Heart right ventricle (tissue), 16 donors: ENCODE data around the gene CES2. TPM values are rescaled to one million over a fixed set of nuclear protein-coding genes. Genes with fewer than 3 reads are reported as not detected.

Source experiments
- ATAC-seq, 8 donors: fragments of 200-7000 bp; cut with Tn5 transposase; one replicate each; pipeline ENCODE4 v1.9.1; 2020; ENCODE audit warnings: mild to moderate bottlenecking in 8 of 8, moderate library complexity in 8 of 8, moderate number of reproducible peaks in 1 of 8
- DNase-seq, 2 donors: peaks; one replicate each; pipeline ENCODE4 v3.0.0-alpha.2; 2020
- H3K27ac ChIP-seq, 10 donors: fragments of 200-600 bp; sonication (generic) in 2 of 10; one replicate each; pipeline versions ENCODE4 v1.5.0 to v1.8.0; 2020 to 2022; ENCODE audit warnings: mild to moderate bottlenecking in 3 of 10
- H3K27me3 ChIP-seq, 7 donors: fragments of 200-600 bp; one replicate each; pipeline ENCODE4 v1.8.0; 2021 to 2022; ENCODE audit warnings: mild to moderate bottlenecking in 2 of 7
- H3K36me3 ChIP-seq, 9 donors: fragments of 200-600 bp; sonication (generic) in 1 of 9; one replicate each; pipeline versions ENCODE4 v1.5.0 to v1.8.0; 2020 to 2022; ENCODE audit warnings: mild to moderate bottlenecking in 2 of 9
- H3K4me1 ChIP-seq, 9 donors: fragments of 200-600 bp; sonication (generic) in 1 of 9; one replicate each; pipeline versions ENCODE4 v1.5.0 to v1.8.0; 2020 to 2022; ENCODE audit warnings: mild to moderate bottlenecking in 4 of 9
- H3K4me3 ChIP-seq, 10 donors: fragments of 200-600 bp; sonication (generic) in 2 of 10; one replicate each; pipeline versions ENCODE4 v1.5.0 to v1.8.0; 2020 to 2022; ENCODE audit warnings: mild to moderate bottlenecking in 7 of 10, moderate library complexity in 2 of 10
- H3K9me3 ChIP-seq, 11 donors: fragments of 200-600 bp in 10 of 11; sonication (generic) in 2 of 11; one replicate each; pipeline versions ENCODE4 v1.5.0 to v1.8.0; 2013 to 2022; ENCODE audit warnings: mild to moderate bottlenecking in 2 of 11, control low read depth in 1 of 11, moderate library complexity in 1 of 11
- WGBS, 2 donors: extraction: QIAGEN DNeasy Blood & Tissue Kit; methylation state at CpG; one replicate each; pipeline ENCODE4 v1.1.7; 2013; ENCODE audit warnings: inconsistent platforms in 1 of 2; 5-methylcytosine and 5-hydroxymethylcytosine counted together
- intact Hi-C, 10 donors: fragments of 100-400 bp; cut with DNase I; formaldehyde crosslinking; loops; one replicate each; pipeline versions ENCODE4 v1.11.1 to v1.14.2; 2022
- polyA plus RNA-seq, 2 donors: library from polyadenylated mRNA; stranded (reverse); fragments of 200-250 nt; gene quantifications; one replicate each; pipeline ENCODE4 v1.2.3, GENCODE V29; 2013
- total RNA-seq, 10 donors: library from RNA; stranded (reverse); fragmentation: NEBNext Ultra II Directional in 3 of 10; extraction: Animal tissue kit (Norgen Biotek cat#: 25700) in 3 of 10; gene quantifications; one replicate each; pipeline versions ENCODE4 v1.2.1 to v1.2.4, GENCODE V29; 2021 to 2023
- TF ChIP-seq, protein P1 (sequence below), 9 donors: fragments of 200-600 bp; sonication (generic) in 2 of 9; IDR thresholded peaks; one replicate each; pipeline versions ENCODE4 v1.5.0 to v1.8.0; 2021 to 2022; ENCODE audit warnings: antibody characterized with exemption in 9 of 9, mild to moderate bottlenecking in 5 of 9, moderate library complexity in 1 of 9
- donor health status: Arrhythmogenic right ventricular cardiomyopathy.
- donor health status: ischemic (EF 13 %, LVEDD 7.1; RV severe dilation, severe dysfunction).
- donor health status: healthy with polysubstance abuse.
- donor health status: DM: no; HTN: yes; CAD: no.
- donor health status: DM: no; HTN: no; CAD: no.
- donor health status: ischemic (EF 25% LVEDD 6.9; RV normal size, moderate dysfunction).
- donor health status: ischemic (EF 25% LVEDD 5.7; RV mildly dilated, moderate dysfunction).
- donor health status: healthy.
- donor health status: DM: yes; HTN: yes; CAD: no.
- donor health status: Ischemic cardiomyopathy.
- donor health status: ischemic (EF 35%, LVEDD 5.7; RV mildly dilated, moderate dysfunction).
- donor health status: nonischemic (EF 11% LVEDD 7.7; RV severe dilation, severe dysfunction).
- donor health status: DM: yes; HTN: yes; CAD: no.
- donor health status: PGD.
- donor health status: ischemic (EF 29% LVEDD 5.4; RV normal size, mild dysfunction).
- donor health status: nonischemic (EF 23%, LVEDD 6.1; RV moderate dilation, normal function).

CES2 gene
- total and polyA plus RNA-seq, 12 donors = 25.1 to 194 (median 81.5) TPM

DNA sequence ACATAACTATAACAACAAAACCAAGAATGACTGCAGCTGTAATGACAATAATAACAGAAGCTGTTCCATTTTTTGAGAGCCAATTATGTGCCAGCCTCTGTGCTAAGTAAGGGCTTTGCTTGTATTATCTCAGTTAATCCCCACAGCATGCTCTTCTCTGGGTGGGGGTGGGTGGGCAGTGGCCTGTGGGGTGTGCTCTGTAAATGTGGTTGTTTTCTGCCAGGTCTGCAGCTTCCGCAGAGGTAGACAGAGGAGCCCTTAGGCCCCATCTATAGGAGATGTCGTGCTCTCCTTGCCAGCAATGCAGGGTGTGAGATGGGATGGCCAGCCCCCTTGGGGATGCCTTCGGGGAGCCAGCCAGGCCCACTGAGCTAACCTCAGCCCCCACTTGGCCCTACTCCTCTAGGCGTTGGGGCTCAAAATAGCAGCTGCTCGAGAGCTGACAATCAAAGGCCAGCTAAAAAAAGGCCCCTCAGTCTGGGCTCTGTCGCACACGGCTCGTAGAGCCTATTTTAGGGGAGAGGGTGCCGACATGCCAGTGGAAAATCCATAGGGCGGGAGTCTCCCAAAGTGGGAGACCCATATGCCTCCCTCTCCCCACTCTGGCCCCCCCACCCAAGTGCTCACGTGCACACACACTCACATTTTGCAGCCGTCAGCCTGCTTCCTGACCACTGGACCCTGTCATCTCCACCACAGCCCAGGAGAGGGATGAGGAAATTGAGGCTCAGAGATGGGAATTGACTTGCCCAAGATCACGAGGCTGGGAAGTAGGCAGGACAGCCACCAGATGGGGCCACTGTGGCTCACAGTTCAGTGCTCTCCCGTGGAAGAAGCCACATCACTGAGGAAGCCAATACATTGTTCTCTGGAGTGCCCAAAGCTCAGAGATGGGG lies 32.4 kb upstream of the CES2 start:
- Histone ChIP-seq H3K27me3 (no peaks in the 10 kb centered on the region), H3K4me1 (peaks cover 33 to 98% (median 73%) of the 10 kb centered on the region in 9 donors), H3K27ac (peak overlapping the region; percentile 76 to 99 (median 95)), H3K4me3 (peak overlapping the region in 3 of 10 donors; percentile 11 to 31 (median 12)), H3K36me3 (no peaks in the 10 kb centered on the region), H3K9me3 (no peaks in the 10 kb centered on the region)
- DNase-seq (peak; percentile 66 to 76), ATAC-seq (peak; percentile 34 to 65 (median 47))
- TF ChIP-seq, protein P1, sequence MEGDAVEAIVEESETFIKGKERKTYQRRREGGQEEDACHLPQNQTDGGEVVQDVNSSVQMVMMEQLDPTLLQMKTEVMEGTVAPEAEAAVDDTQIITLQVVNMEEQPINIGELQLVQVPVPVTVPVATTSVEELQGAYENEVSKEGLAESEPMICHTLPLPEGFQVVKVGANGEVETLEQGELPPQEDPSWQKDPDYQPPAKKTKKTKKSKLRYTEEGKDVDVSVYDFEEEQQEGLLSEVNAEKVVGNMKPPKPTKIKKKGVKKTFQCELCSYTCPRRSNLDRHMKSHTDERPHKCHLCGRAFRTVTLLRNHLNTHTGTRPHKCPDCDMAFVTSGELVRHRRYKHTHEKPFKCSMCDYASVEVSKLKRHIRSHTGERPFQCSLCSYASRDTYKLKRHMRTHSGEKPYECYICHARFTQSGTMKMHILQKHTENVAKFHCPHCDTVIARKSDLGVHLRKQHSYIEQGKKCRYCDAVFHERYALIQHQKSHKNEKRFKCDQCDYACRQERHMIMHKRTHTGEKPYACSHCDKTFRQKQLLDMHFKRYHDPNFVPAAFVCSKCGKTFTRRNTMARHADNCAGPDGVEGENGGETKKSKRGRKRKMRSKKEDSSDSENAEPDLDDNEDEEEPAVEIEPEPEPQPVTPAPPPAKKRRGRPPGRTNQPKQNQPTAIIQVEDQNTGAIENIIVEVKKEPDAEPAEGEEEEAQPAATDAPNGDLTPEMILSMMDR (IDR thresholded peaks at IDR 0.05) = peak in 1 of 9 donors; percentile 22
- intact Hi-C loops = loop anchor here in 3 of 10 donors (1.0 kb wide), 2 partner anchors 20 to 23 kb away; no protein-coding TSS in a partner anchor
- 35 to 45% methylated on average over 14 of the region's 14 CpGs for WGBS, 2 donors

GRCh38 chr16:66903544-66904427 lies 31.5 kb upstream of the CES2 start:
- Histone ChIP-seq H3K27me3 (no peaks in the 10 kb centered on the region), H3K4me3 (peak overlapping the region in 8 of 10 donors; percentile 32 to 49 (median 44)), H3K4me1 (peaks cover 33 to 92% (median 64%) of the 10 kb centered on the region in 9 donors), H3K36me3 (no peaks in the 10 kb centered on the region), H3K9me3 (no peaks in the 10 kb centered on the region), H3K27ac (peak overlapping the region; percentile 76 to 99 (median 95))
- WGBS, 2 donors = 33 to 50% methylated on average over 11 of the region's 11 CpGs
- DNase-seq (peak; percentile 82 to 84), ATAC-seq (peak; percentile 55 to 79 (median 62))
- TF ChIP-seq, protein P1 (IDR thresholded peaks at IDR 0.05) = no peak
- intact Hi-C loops = loop anchor here in 3 of 10 donors (1.0 kb wide), 2 partner anchors 20 to 23 kb away; no protein-coding TSS in a partner anchor

DNA sequence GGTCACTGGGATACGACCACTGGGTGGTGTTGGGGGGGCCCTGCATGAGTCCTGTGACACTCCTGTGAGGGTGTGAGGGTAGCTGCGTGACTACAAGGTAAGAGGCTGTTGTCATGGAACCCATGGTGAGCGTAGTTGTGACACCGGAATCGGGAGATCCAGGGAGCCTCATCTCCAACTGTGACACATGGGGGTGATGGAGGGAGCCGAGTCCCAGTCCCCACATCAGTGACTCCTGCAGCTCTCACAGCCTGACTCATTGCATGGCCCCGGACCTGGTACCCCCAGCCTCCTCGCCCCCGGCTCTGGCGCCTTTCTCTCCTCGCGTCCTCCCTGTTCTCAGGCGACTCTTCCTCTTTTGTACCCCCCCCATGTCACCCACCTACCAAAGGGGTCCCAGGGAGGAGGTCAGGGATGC lies 30.9 kb upstream of the CES2 start:
- TF ChIP-seq, protein P1 (IDR thresholded peaks at IDR 0.05) = no peak
- H3K27me3 ChIP-seq = no peaks in the 10 kb centered on the region
- peak overlapping the region; percentile 76 to 99 (median 95) for H3K27ac ChIP-seq
- no peak for DNase-seq
- no peaks in the 10 kb centered on the region for H3K9me3 ChIP-seq
- WGBS, 2 donors = 56 to 61% methylated on average over 13 of the region's 13 CpGs
- no peak for ATAC-seq
- intact Hi-C loops = no loop called here
- H3K4me3 ChIP-seq = peak overlapping the region in 9 of 10 donors; percentile 16 to 49 (median 44)
- H3K36me3 ChIP-seq = no peaks in the 10 kb centered on the region
- H3K4me1 ChIP-seq = peaks cover 30 to 86% (median 59%) of the 10 kb centered on the region in 9 donors
